HG02798 (cell line): ENCODE measurements around the gene FSD1L.
"Not testable (repeated sequence)": the region's sequence is repeated elsewhere in the genome, so short reads cannot be mapped to it uniquely, and the experiment has no call there.

ENCODE experiments used
- ATAC-seq: cut with Tn5 transposase; IDR thresholded peaks from one replicate; pipeline ENCODE4 v1.9.1; 2021; ENCODE audit warnings: mild to moderate bottlenecking; ENCODE audit not compliant: unreplicated experiment, poor library complexity

Gene FSD1L

GRCh38 chr9:105535920-105536668, 88.3 kb downstream of the FSD1L start:
- peak; percentile 71 for ATAC-seq

GRCh38 chr9:105539452-105539851, 91.6 kb downstream of the FSD1L start:
- no peak for ATAC-seq

GRCh38 chr9:105541838-105542237, 94.0 kb downstream of the FSD1L start:
- ATAC-seq = peak; percentile 96

- no peak for ATAC-seq
Observed at GRCh38 chr9:105554042-105554441, 106.2 kb downstream of the FSD1L start.

- peak; percentile 97 for ATAC-seq
Observed at GRCh38 chr9:105557804-105558610, 110.2 kb downstream of the FSD1L start, which contains the start of gene FKTN. FKTN (plus strand) TSS chr9:105558131; CDS start chr9:105575033, 16,902 bp downstream.

- ATAC-seq = no peak
Observed at GRCh38 chr9:105572455-105572854, 124.6 kb downstream of the FSD1L start.

GRCh38 chr9:105579952-105580351, 132.1 kb downstream of the FSD1L start:
- ATAC-seq = not testable (repeated sequence)

- ATAC-seq = not testable (repeated sequence)
Observed at GRCh38 chr9:105581550-105581949, 133.7 kb downstream of the FSD1L start.

- ATAC-seq = no peak
Observed at GRCh38 chr9:105593145-105593544, 145.3 kb downstream of the FSD1L start.
